ENCODE results near the gene SERGEF.

SERGEF gene

DNA sequence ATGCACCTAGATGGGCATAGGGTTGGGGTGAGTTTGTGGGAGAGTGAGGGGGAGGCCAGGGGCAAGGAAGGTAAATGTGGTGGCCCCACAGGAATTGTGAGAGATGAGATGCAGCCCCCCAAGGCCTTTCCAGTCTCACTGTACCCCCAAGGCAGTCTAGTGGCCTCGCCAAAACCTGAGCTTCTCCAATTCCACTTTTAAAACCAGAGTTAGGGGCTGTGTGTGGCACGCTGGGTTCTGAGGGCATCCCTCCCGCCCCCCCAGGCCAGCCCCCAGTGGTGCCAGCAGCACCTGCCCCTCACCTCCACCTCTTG is 237.9 kb downstream of the SERGEF start:
- TF ChIP-seq ZNF274 (IDR thresholded peaks at IDR 0.05; ENCODE audit: low read depth, low read length): no peak

DNA sequence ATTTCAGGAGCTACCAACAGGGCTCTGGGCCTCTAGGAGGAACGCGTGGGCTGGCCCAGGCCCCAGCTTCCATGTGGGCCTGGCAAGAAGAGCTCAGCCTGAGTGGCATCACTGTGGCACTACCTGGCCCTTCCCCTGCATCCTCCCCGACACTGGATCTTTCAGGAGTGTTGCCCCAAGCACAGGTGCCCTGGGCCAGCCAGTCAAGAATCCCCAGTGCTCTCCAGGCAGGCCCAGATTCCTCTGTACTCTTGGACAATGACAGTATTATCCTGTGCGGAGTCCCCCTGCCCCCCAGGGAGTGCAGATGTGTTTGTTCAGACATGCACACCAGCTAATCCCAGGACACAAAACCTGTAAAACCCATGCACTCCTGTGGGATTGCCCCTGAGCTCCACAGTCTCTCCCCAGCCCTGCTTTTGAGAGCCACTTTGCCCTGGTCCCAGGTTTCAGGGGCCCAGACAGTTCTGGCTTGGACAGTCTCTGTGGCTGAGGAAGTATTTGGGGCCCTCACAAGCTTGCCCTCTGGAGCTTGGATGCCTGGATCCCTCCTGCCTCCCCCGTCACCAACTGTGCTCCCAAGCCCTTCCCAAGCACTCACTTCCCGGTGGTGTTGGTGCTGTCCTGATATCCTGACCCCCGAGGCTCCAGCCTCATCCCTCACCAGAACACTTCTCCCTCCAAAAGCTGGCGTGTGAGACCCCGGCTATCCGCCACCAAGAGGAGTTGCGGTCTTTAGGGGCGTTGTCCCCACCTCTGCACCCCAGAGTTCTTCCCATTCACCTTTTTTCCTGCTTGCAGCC is 238.4 kb downstream of the SERGEF start:
- no peak for TF ChIP-seq ZNF274 (IDR thresholded peaks at IDR 0.05; ENCODE audit: low read depth, low read length)
- H3K4me3 ChIP-seq (ENCODE audit: low read length): no peak overlapping the region

More for the DNA sequence above, 237.9 kb downstream of the SERGEF start:
- H3K4me3 ChIP-seq (ENCODE audit: low read length): no peak overlapping the region

DNA sequence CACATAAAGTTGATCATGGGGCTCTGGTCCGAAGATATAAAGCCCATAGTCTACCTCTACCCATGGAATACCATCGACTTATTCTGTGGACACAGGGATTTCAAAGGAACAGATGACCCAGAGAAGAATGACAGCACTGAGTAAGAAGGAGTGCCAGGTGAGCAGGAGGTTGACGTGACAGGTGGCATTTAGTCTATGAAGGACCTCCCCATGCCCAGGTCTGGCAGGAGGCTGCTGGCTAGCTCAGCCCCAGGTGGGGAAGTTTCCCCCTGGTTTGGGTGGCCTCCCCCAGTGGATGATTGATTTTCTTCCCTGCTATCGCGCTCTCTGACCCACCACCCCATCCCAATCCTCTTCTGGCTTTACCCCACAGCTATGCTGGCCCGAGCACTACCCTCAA is 239.2 kb downstream of the SERGEF start:
- no peak overlapping the region for H3K4me3 ChIP-seq (ENCODE audit: low read length)
- no peak for TF ChIP-seq ZNF274 (IDR thresholded peaks at IDR 0.05; ENCODE audit: low read depth, low read length)

- no peak for TF ChIP-seq ZNF274 (IDR thresholded peaks at IDR 0.05; ENCODE audit: low read depth, low read length)
- H3K4me3 ChIP-seq (ENCODE audit: low read length): no peak overlapping the region
Measured at GRCh38 chr11:17772704-17773600, 239.9 kb downstream of the SERGEF start.

- H3K4me3 ChIP-seq (ENCODE audit: low read length): no peak overlapping the region
- no peak for TF ChIP-seq ZNF274 (IDR thresholded peaks at IDR 0.05; ENCODE audit: low read depth, low read length)
Measured at GRCh38 chr11:17771841-17772401, 240.9 kb downstream of the SERGEF start.

DNA sequence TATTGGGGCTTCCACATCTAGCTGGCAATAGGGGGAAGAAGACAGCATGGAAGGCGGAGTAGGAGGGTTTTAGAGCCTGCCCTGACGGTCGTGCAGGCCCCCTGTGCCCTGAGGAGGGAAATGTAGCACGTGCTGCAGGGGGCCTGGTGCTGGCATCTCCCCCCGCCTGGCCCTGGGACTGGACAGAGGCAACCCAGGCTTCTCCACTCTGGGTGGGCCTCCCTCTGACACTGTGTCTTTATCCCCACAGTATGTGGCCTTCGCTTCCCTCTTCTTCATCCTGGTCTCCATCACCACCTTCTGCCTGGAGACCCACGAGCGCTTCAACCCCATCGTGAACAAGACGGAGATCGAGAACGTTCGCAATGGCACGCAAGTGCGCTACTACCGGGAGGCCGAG is 241.4 kb downstream of the SERGEF start:
- TF ChIP-seq ZNF274 (IDR thresholded peaks at IDR 0.05; ENCODE audit: low read depth, low read length): no peak
- no peak overlapping the region for H3K4me3 ChIP-seq (ENCODE audit: low read length)

GRCh38 chr11:17770917-17771316 is 241.9 kb downstream of the SERGEF start:
- no peak overlapping the region for H3K4me3 ChIP-seq (ENCODE audit: low read length)
- TF ChIP-seq ZNF274 (IDR thresholded peaks at IDR 0.05; ENCODE audit: low read depth, low read length): no peak

GRCh38 chr11:17770048-17770652 is 242.7 kb downstream of the SERGEF start:
- TF ChIP-seq ZNF274 (IDR thresholded peaks at IDR 0.05; ENCODE audit: low read depth, low read length): no peak
- no peak overlapping the region for H3K4me3 ChIP-seq (ENCODE audit: low read length)

GRCh38 chr11:17769218-17769617 is 243.6 kb downstream of the SERGEF start:
- TF ChIP-seq ZNF274 (IDR thresholded peaks at IDR 0.05; ENCODE audit: low read depth, low read length): no peak
- H3K4me3 ChIP-seq (ENCODE audit: low read length): no peak overlapping the region

GRCh38 chr11:17768547-17768946 is 244.3 kb downstream of the SERGEF start:
- no peak overlapping the region for H3K4me3 ChIP-seq (ENCODE audit: low read length)
- TF ChIP-seq ZNF274 (IDR thresholded peaks at IDR 0.05; ENCODE audit: low read depth, low read length): no peak

- H3K4me3 ChIP-seq (ENCODE audit: low read length): no peak overlapping the region
- TF ChIP-seq ZNF274 (IDR thresholded peaks at IDR 0.05; ENCODE audit: low read depth, low read length): no peak
Measured at GRCh38 chr11:17767914-17768313, 244.9 kb downstream of the SERGEF start.

DNA sequence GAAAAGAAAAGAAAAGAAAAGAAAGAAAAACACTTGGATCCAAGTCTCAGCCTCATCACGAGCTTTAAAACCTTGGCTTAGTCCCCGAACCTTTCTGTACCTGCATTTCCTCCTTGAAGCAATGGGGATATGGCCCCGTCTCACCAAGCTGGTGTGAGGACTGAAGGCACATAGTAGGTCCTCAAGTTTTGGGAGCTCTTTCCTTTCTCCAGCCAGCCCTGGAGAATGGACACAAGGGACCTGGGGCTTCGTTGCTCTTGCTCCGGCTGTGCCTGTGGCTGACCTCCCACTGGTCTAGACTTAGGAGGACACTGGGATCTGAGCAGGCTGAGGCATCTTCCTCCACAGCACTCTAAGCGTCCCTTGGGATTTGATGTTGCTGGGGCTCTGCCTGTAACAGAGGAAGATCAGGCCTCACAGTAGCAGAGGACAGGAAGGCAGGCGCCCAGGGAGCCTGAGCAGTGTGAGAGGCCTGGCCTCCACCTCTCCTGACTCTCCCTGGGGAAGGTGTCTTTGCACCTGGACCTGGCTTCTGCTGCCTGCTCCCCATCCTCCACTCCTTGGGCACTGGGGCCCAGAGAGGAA is 245.5 kb downstream of the SERGEF start:
- H3K4me3 ChIP-seq (ENCODE audit: low read length): no peak overlapping the region
- TF ChIP-seq ZNF274 (IDR thresholded peaks at IDR 0.05; ENCODE audit: low read depth, low read length): no peak

DNA sequence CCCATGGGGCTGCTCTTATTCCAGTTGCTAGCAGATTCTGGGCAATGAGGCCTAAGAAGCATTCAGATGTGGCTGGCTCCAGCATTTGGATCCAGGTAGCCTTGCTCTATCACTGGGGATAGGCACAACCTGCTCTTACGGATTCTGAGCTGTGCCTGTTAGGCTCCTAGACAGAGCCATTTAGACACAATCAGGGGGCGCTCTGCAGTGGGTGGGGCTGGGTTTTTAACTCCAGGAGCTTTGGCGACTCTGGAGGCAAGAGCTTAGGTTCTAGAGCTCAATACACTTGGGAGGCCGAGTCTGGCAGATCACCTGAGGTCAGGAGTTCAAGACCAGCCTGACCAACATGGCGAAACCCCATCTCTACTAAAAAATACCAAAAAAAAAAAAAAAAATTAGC is 246.3 kb downstream of the SERGEF start:
- H3K4me3 ChIP-seq (ENCODE audit: low read length): no peak overlapping the region
- TF ChIP-seq ZNF274 (IDR thresholded peaks at IDR 0.05; ENCODE audit: low read depth, low read length): no peak

- no peak overlapping the region for H3K4me3 ChIP-seq (ENCODE audit: low read length)
- no peak for TF ChIP-seq ZNF274 (IDR thresholded peaks at IDR 0.05; ENCODE audit: low read depth, low read length)
Measured at GRCh38 chr11:17766073-17766359, 246.8 kb downstream of the SERGEF start.
